Motor neuron (in vitro differentiated cells): ENCODE results near the gene XYLT2. TPM values are rescaled to one million over a fixed set of nuclear protein-coding genes. Genes with fewer than 3 reads are reported as not detected.
"Not testable (repeated sequence)": the region's sequence is repeated elsewhere in the genome, so short reads cannot be mapped to it uniquely, and the experiment has no call there.

Source experiments
- ATAC-seq, 8 experiments: fragments of 200-7000 bp; cut with Tn5 transposase; replicated peaks in 6 of 8; 2 replicates each; pipeline ENCODE4 v1.8.0; 2021; ENCODE audit warnings: mild to moderate bottlenecking in 8 of 8, moderate library complexity in 8 of 8
- H3K27ac ChIP-seq, 2 donors: fragments of 250-450 bp; sonication (Bioruptor Pico); 2 replicates each; pipeline ENCODE4 v1.9.0; 2021; ENCODE audit warnings: antibody characterized with exemption in 2 of 2, mild to moderate bottlenecking in 2 of 2, moderate library complexity in 1 of 2
- H3K4me1 ChIP-seq, 2 donors: fragments of 250-450 bp; sonication (Bioruptor Pico); replicated peaks in 1 of 2; 2 replicates each; pipeline ENCODE4 v1.6.1; 2021; ENCODE audit warnings: antibody characterized with exemption in 2 of 2, mild to moderate bottlenecking in 2 of 2, moderate library complexity in 1 of 2
- H3K4me3 ChIP-seq, 5 donors: fragments of 250-450 bp; sonication (Bioruptor Pico); 2 replicates each; pipeline ENCODE4 v1.9.0; 2021; ENCODE audit warnings: antibody characterized with exemption in 5 of 5, mild to moderate bottlenecking in 5 of 5, moderate library complexity in 4 of 5
- WGBS, 10 experiments: fragments of 450-650 bp; shearing (Covaris generic); methylation state at CpG; one replicate each; pipeline ENCODE4 v1.0.0; 2022; 5-methylcytosine and 5-hydroxymethylcytosine counted together
- in situ Hi-C, 9 experiments: fragments of 400-800 bp; cut with MboI; loops; one replicate each; pipeline ENCODE4 v1.15.0; 2021; ENCODE audit warnings: low sequenced_read_pairs in 9 of 9, low pct_unique_long_range_greater_than_20kb in 2 of 9; ENCODE audit not compliant: unreplicated experiment in 9 of 9
- total RNA-seq, 8 experiments: library from RNA; unstranded; fragments of 300-600 nt; gene quantifications; 2 replicates each; pipeline versions ENCODE4 v1.2.3 to v1.2.4, GENCODE V29; 2022

XYLT2 gene
- total RNA-seq, 8 experiments from 2014 or later = 8.3 to 25.8 (median 10.9) TPM

GRCh38 chr17:50326831-50327364, 19.0 kb upstream of the XYLT2 start:
- H3K27ac ChIP-seq = no peak overlapping the region
- H3K4me3 ChIP-seq = no peak overlapping the region
- WGBS, 10 experiments = 43 to 100% (median 78%) methylated on average over 1 to 8 of the region's 9 CpGs; no CpG with 5 or more reads in 3 of the 10 experiments
- in situ Hi-C loops = no loop called here
- H3K4me1 ChIP-seq = no peaks in the 10 kb centered on the region
- no peak for ATAC-seq

DNA sequence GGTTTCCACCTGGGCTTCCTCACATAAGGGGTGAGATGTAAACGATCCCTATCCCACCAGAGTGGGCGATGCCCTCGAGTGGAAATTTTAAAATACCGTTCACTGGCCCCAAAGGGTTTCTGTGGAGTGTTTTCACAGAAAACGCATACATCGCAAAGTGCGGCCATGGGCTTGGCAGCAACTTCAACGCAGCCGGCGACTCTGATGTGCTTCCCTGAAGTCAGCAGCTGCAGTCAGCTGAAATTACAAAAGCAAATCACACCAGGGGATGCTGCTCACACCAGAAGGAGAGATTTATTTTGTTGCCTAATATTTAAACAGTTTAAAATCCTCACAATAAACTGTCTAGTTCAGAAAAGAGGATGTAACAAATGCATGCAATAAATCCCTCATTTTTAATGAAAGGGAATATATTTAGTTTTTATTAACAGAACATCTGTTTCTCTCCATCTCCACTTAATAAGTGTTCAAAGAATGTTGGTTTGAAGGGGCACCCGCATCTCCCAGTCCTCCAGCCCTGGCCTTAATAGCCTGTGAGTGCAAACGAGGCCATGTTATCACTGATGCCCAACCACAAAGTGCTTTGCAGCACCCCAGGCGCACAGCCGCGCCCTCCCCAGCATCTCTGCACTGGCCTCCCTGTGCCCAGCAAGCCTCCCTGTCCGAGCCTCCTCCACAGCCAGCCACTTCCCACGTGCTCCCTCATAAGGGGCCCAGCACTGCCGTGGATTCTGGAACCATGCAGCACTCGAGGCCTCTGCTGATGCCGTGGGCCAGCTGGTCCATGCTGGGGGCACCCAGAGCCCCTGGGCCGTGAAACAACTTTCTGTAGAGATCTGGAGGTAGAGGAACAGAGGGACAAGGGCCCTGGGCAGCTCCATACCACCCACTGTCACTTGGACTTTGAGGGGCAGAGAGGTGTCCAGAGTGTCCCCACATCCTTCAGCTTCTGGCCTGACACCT, 17.3 kb upstream of the XYLT2 start:
- in situ Hi-C loops = no loop called here
- no peak for ATAC-seq
- Histone ChIP-seq H3K4me3 (no peak overlapping the region), H3K4me1 (no peaks in the 10 kb centered on the region), H3K27ac (no peak overlapping the region)
- 18 to 66% (median 60%) methylated on average over 1 to 16 of the region's 21 CpGs; no CpG with 5 or more reads in 3 of the 10 experiments for WGBS, 10 experiments

DNA sequence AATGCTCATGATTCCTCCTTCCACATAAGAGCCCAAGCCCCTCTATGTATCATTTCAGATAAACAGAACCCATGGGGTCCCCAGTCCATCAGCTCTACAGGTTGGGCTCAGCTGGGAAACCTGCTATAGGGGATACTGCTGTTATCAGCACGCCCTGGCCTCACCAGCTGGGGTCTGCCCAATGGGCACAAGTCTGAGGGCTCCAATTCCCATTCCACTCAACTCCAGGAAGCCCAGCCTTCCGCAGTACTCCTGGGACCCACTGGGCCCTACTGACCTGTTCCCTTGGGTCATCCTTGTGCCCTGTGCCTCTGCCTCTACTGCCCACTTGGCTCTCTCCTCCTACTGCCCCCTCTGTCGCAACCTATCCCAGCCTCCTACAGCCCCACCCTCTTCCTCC, 16.2 kb upstream of the XYLT2 start:
- 80 to 100% (median 90%) methylated on average over 1 to 3 of the region's 3 CpGs; no CpG with 5 or more reads in 6 of the 10 experiments for WGBS, 10 experiments
- no peak overlapping the region for H3K4me3 ChIP-seq
- in situ Hi-C loops = no loop called here
- ATAC-seq = no peak
- no peak overlapping the region for H3K27ac ChIP-seq
- H3K4me1 ChIP-seq = no peaks in the 10 kb centered on the region

- H3K4me3 ChIP-seq = no peak overlapping the region
These were observed 15.7 kb upstream of the XYLT2 start for GRCh38 chr17:50330151-50330775.

GRCh38 chr17:50331085-50331791, 14.7 kb upstream of the XYLT2 start:
- no peak overlapping the region for H3K4me3 ChIP-seq
- no peak for ATAC-seq
- no peaks in the 10 kb centered on the region for H3K4me1 ChIP-seq
- 0 to 100% (median 68%) methylated on average over 1 to 4 of the region's 4 CpGs; no CpG with 5 or more reads in 6 of the 10 experiments for WGBS, 10 experiments
- H3K27ac ChIP-seq = no peak overlapping the region
- in situ Hi-C loops = no loop called here

More at GRCh38 chr17:50330151-50330775, 15.7 kb upstream of the XYLT2 start:
- H3K27ac ChIP-seq = no peak overlapping the region
- no peak for ATAC-seq
- in situ Hi-C loops = no loop called here
- 54 to 100% (median 87%) methylated on average over 1 to 11 of the region's 11 CpGs; no CpG with 5 or more reads in 5 of the 10 experiments for WGBS, 10 experiments
- no peaks in the 10 kb centered on the region for H3K4me1 ChIP-seq

- in situ Hi-C loops = no loop called here
- Histone ChIP-seq H3K27ac (no peak overlapping the region), H3K4me3 (no peak overlapping the region), H3K4me1 (no peaks in the 10 kb centered on the region)
- WGBS, 10 experiments = 0 to 100% (median 72%) methylated on average over 1 to 5 of the region's 6 CpGs; no CpG with 5 or more reads in 3 of the 10 experiments
- no peak for ATAC-seq
These were observed 13.7 kb upstream of the XYLT2 start for GRCh38 chr17:50332196-50332595.

- 12 to 100% (median 58%) methylated on average over 1 to 8 of the region's 14 CpGs for WGBS, 10 experiments
- in situ Hi-C loops, H3K4me1 ChIP-seq, ATAC-seq, H3K27ac ChIP-seq, H3K4me3 ChIP-seq: not testable (repeated sequence)
These were observed 12.5 kb upstream of the XYLT2 start for GRCh38 chr17:50333291-50334057.

DNA sequence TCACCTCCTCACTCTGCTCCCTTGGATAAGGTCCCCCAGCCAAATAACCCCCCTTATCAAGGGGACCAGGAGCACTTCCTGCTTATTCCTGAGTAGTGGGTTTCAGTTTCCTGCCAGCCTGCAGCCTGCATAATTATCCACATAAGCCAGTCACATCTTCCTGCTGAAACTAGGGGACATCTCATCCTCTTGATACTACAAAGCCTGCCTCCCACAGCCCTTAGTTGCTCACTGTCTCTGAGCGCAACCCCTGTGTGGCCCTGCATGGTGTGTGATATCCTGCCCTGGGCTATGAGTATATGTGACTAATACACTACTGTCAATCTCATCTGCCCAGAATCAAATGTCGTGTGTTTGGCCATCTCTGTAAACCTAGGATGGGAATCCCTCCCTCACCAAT, 8.0 kb upstream of the XYLT2 start:
- Histone ChIP-seq H3K4me1 (no peaks in the 10 kb centered on the region), H3K4me3 (no peak overlapping the region), H3K27ac (no peak overlapping the region)
- in situ Hi-C loops = no loop called here
- 0 to 100% (median 75%) methylated on average over 1 to 2 of the region's 2 CpGs; no CpG with 5 or more reads in 2 of the 10 experiments for WGBS, 10 experiments
- no peak for ATAC-seq

DNA sequence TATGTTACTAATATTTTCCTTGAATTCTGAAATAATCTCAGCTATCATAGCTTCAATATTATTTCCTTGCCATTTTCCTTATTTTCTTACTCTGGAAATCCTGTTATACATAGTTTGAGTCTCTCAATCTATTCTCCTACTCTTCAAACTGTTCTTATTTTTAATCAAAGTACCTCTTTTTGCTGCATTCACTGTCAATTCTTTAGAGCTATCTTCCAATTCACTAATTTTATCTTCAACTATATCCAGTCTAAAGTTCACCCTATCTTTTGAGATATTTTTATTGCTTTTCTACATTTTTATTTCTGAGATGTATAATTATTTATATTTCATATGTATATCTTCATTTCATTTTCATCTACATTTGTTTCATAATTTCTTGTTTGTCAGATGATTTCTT, 7.3 kb upstream of the XYLT2 start:
- Histone ChIP-seq H3K27ac (no peak overlapping the region), H3K4me1 (no peaks in the 10 kb centered on the region), H3K4me3 (no peak overlapping the region)
- in situ Hi-C loops = no loop called here
- no peak for ATAC-seq

DNA sequence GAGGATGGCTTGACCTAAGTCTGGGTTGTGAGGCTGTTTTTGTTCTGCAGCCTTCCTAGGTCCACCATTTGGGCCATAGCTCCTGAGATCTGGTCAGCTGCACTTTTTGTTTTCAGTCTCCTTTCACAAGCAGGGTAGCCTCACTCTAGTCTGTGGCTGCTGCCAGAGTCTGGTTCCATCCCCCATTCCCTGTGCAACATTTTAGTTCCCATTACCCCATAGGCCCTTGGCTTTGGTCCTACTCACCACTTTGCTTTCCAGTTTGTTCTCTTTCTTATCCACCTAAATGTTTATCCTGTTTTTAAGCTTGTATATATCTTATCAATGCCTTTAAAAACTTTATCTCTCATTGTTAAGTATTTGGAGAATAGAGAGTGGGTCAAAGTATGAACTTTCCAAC, 6.5 kb upstream of the XYLT2 start:
- no peak overlapping the region for H3K27ac ChIP-seq
- H3K4me1 ChIP-seq = no peaks in the 10 kb centered on the region
- no peak overlapping the region for H3K4me3 ChIP-seq
- in situ Hi-C loops = no loop called here
- no peak for ATAC-seq

- 34 to 92% (median 70%) methylated on average over 1 to 8 of the region's 13 CpGs for WGBS, 10 experiments
- no peak overlapping the region for H3K27ac ChIP-seq
- in situ Hi-C loops = no loop called here
- peak overlapping the region in 1 of 5 donors; percentile 58 for H3K4me3 ChIP-seq
- ATAC-seq = no peak
- H3K4me1 ChIP-seq = peaks cover 11 to 12% of the 10 kb centered on the region in 2 donors
These were observed 1.1 kb upstream of the XYLT2 start for GRCh38 chr17:50344731-50345365.
